GM23338 (cell line): ENCODE results near the gene SNX14. TPM values are rescaled to one million over a fixed set of nuclear protein-coding genes. Genes with fewer than 3 reads are reported as not detected.

Experiments
- ATAC-seq: fragments of 200-7000 bp; cut with Tn5 transposase; 3 replicates; pipeline ENCODE4 v1.9.1; 2020
- DNase-seq: peaks from one replicate; pipeline ENCODE4 v3.0.0-alpha.2; 2015; ENCODE audit warnings: low spot score
- H2AFZ ChIP-seq: fragments of 200-600 bp; sonication (generic); 2 replicates; pipeline ENCODE4 v1.8.0; 2016; ENCODE audit warnings: antibody characterized with exemption, mild to moderate bottlenecking, moderate library complexity
- H3F3A ChIP-seq: fragments of 200-600 bp; sonication (generic); replicated peaks from 2 replicates; pipeline ENCODE4 v1.8.0; 2017; ENCODE audit warnings: antibody characterized with exemption, mixed run types, low read depth
- H3K27ac ChIP-seq: fragments of 200-600 bp; sonication (generic); 2 replicates; pipeline ENCODE4 v1.6.1; 2016; ENCODE audit warnings: low read depth
- H3K27me3 ChIP-seq: fragments of 200-600 bp; sonication (generic); 2 replicates; pipeline ENCODE4 v1.8.0; 2016; ENCODE audit warnings: mild to moderate bottlenecking, mixed run types, moderate library complexity; ENCODE audit not compliant: insufficient read depth
- H3K36me3 ChIP-seq: fragments of 200-600 bp; sonication (generic); 2 replicates; pipeline ENCODE4 v1.8.0; 2016; ENCODE audit warnings: mild to moderate bottlenecking; ENCODE audit not compliant: insufficient read depth
- H3K4me1 ChIP-seq: fragments of 200-600 bp; sonication (generic); 2 replicates; pipeline ENCODE4 v1.8.0; 2016; ENCODE audit warnings: mild to moderate bottlenecking, moderate library complexity; ENCODE audit not compliant: insufficient read depth
- H3K4me2 ChIP-seq: fragments of 200-600 bp; sonication (generic); 2 replicates; pipeline ENCODE4 v1.7.1; 2017; ENCODE audit warnings: mixed run types
- H3K4me3 ChIP-seq: fragments of 200-600 bp; sonication (generic); 2 replicates; pipeline ENCODE4 v1.6.1; 2016; ENCODE audit warnings: mixed run types
- H3K79me2 ChIP-seq: fragments of 200-600 bp; sonication (generic); replicated peaks from 2 replicates; pipeline ENCODE4 v1.8.0; 2017; ENCODE audit warnings: mild to moderate bottlenecking; ENCODE audit not compliant: insufficient read depth
- H3K9me2 ChIP-seq: fragments of 200-600 bp; sonication (generic); 2 replicates; pipeline ENCODE4 v1.8.0; 2017; ENCODE audit not compliant: insufficient read depth
- H4K20me1 ChIP-seq: fragments of 200-600 bp; sonication (generic); replicated peaks from 2 replicates; pipeline ENCODE4 v1.8.0; 2017; ENCODE audit warnings: mild to moderate bottlenecking; ENCODE audit not compliant: insufficient read depth
- H3K27ac Mint-ChIP-seq: 2 replicates; pipeline ENCODE4 v1.8.0; 2020; ENCODE audit warnings: inconsistent platforms, mild to moderate bottlenecking, moderate library complexity, mixed read lengths
- H3K27me3 Mint-ChIP-seq: 3 replicates; pipeline ENCODE4 v1.8.0; 2022; ENCODE audit warnings: low read depth, mild to moderate bottlenecking, moderate library complexity, mixed read lengths, inconsistent platforms; ENCODE audit not compliant: insufficient read depth, poor library complexity
- H3K36me3 Mint-ChIP-seq: 3 replicates; pipeline ENCODE4 v1.8.0; 2021; ENCODE audit warnings: low read depth, mild to moderate bottlenecking, inconsistent platforms, moderate library complexity, mixed read lengths
- H3K4me1 Mint-ChIP-seq: 3 replicates; pipeline ENCODE4 v1.8.0; 2020; ENCODE audit warnings: mild to moderate bottlenecking, inconsistent platforms, mixed read lengths
- H3K4me3 Mint-ChIP-seq: 3 replicates; pipeline ENCODE4 v1.8.0; 2021; ENCODE audit warnings: moderate library complexity, mild to moderate bottlenecking, inconsistent platforms, mixed read lengths
- H3K9me3 Mint-ChIP-seq: 3 replicates; pipeline ENCODE4 v1.8.0; 2020; ENCODE audit warnings: moderate library complexity, mild to moderate bottlenecking, inconsistent platforms, mixed read lengths
- CREB1 ChIP-seq: fragments of 250-450 bp; sonication (Bioruptor Pico); IDR thresholded peaks from 2 replicates; pipeline ENCODE4 v1.5.0; 2020; ENCODE audit warnings: low read depth, mild to moderate bottlenecking, moderate library complexity
- ETS1 ChIP-seq: IDR thresholded peaks from 2 replicates; pipeline ENCODE4 v1.6.1; 2016; ENCODE audit warnings: antibody characterized with exemption
- EZH2phosphoT487 ChIP-seq: fragments of 200-600 bp; sonication (generic); IDR thresholded peaks from one replicate; pipeline ENCODE4 v1.8.1; 2018; ENCODE audit warnings: antibody characterized with exemption; ENCODE audit not compliant: unreplicated experiment
- JUNB ChIP-seq: IDR thresholded peaks from one replicate; pipeline ENCODE4 v1.6.1; 2016; ENCODE audit warnings: antibody characterized with exemption; ENCODE audit not compliant: unreplicated experiment
- POLR2AphosphoS5 ChIP-seq: IDR thresholded peaks from 2 replicates; pipeline ENCODE4 v1.6.1; 2016; ENCODE audit warnings: antibody characterized with exemption, low read depth
- REST ChIP-seq: IDR thresholded peaks from one replicate; pipeline ENCODE4 v1.6.1; 2018; ENCODE audit warnings: antibody characterized with exemption; ENCODE audit not compliant: unreplicated experiment
- STAT1 ChIP-seq: IDR thresholded peaks from one replicate; pipeline ENCODE4 v1.6.1; 2016; ENCODE audit warnings: antibody characterized with exemption; ENCODE audit not compliant: unreplicated experiment
- ZNF114 ChIP-seq: fragments of 250-450 bp; sonication (Bioruptor Pico); IDR thresholded peaks from 2 replicates; pipeline ENCODE4 v1.5.0; 2020; ENCODE audit warnings: mild to moderate bottlenecking, moderate library complexity
- polyA plus RNA-seq: library from polyadenylated mRNA; unstranded; fragments of >200 nt; fragmentation: Nextera tagmentation; extraction: Ambion mirVana; gene quantifications from 2 replicates; pipeline ENCODE4 v1.2.1, GENCODE V29; 2016
- total RNA-seq: library from RNA; depleted of rRNA; stranded (reverse); fragments of >200 nt; shearing (Covaris generic); gene quantifications from 2 replicates; pipeline ENCODE4 v1.2.3, GENCODE V29; 2014

The SNX14 gene
- total and polyA plus RNA-seq, 2 experiments from 2014 or later: 23.1 to 32.0 TPM

GRCh38 chr6:85490516-85491248, 103.0 kb downstream of the SNX14 start:
- H3K4me1 ChIP-seq: no peaks in the 10 kb centered on the region
- H3K27ac Mint-ChIP-seq: peak overlapping the region; percentile 80; the same call in 1 of the 2 replicates
- peaks cover 13% of the 10 kb centered on the region; the same call in 1 of the 2 replicates for H3K9me2 ChIP-seq
- H3K4me1 Mint-ChIP-seq: no peaks in the 10 kb centered on the region
- no peaks in the 10 kb centered on the region for H3K9me3 Mint-ChIP-seq
- H3F3A ChIP-seq: no peaks in the 10 kb centered on the region
- no peak overlapping the region for H3K27ac ChIP-seq
- H3K36me3 Mint-ChIP-seq: no peaks in the 10 kb centered on the region
- DNase-seq (no peak), ATAC-seq (no peak)
- no peaks in the 10 kb centered on the region; the same call in 1 of the 2 replicates for H4K20me1 ChIP-seq
- no peaks in the 10 kb centered on the region for H3K27me3 ChIP-seq
- no peak overlapping the region for H3K4me3 Mint-ChIP-seq
- H2AFZ ChIP-seq: no peak overlapping the region
- H3K4me3 ChIP-seq: no peak overlapping the region
- H3K36me3 ChIP-seq: no peaks in the 10 kb centered on the region
- H3K79me2 ChIP-seq: no peaks in the 10 kb centered on the region
- no peak overlapping the region for H3K4me2 ChIP-seq
- peaks cover 2% of the 10 kb centered on the region for H3K27me3 Mint-ChIP-seq
- TF ChIP-seq EZH2phosphoT487: no peak
- TF ChIP-seq ZNF114 (CRISPR knock-in tag): no peak
- TF ChIP-seq REST: no peak
- TF ChIP-seq POLR2AphosphoS5: no peak
- TF ChIP-seq JUNB: no peak

GRCh38 chr6:85484948-85485347, 108.7 kb downstream of the SNX14 start:
- H3K79me2 ChIP-seq: no peaks in the 10 kb centered on the region
- Mint-ChIP-seq H3K36me3 (no peaks in the 10 kb centered on the region), H3K27ac (no peak overlapping the region), H3K4me1 (peaks cover 5% of the 10 kb centered on the region; the same call in 1 of the 3 replicates), H3K9me3 (no peaks in the 10 kb centered on the region), H3K4me3 (no peak overlapping the region), H3K27me3 (peaks cover 2% of the 10 kb centered on the region)
- no peaks in the 10 kb centered on the region for H3K4me1 ChIP-seq
- H3K27me3 ChIP-seq: no peaks in the 10 kb centered on the region
- H3K9me2 ChIP-seq: peaks cover 5% of the 10 kb centered on the region; the same call in 1 of the 2 replicates
- no peak for ATAC-seq
- no peak overlapping the region for H2AFZ ChIP-seq
- no peak overlapping the region for H3K4me2 ChIP-seq
- no peak overlapping the region for H3K27ac ChIP-seq
- H4K20me1 ChIP-seq: no peaks in the 10 kb centered on the region
- no peak for DNase-seq
- H3F3A ChIP-seq: no peaks in the 10 kb centered on the region
- no peak overlapping the region for H3K4me3 ChIP-seq
- H3K36me3 ChIP-seq: no peaks in the 10 kb centered on the region
- no peak for TF ChIP-seq STAT1
- TF ChIP-seq ETS1: no peak
- no peak for TF ChIP-seq CREB1 (CRISPR knock-in tag)
- no peak for TF ChIP-seq REST
- TF ChIP-seq JUNB: no peak
